HepG2 (cell line): ENCODE data around the gene FAM217B. TPM values are rescaled to one million over a fixed set of nuclear protein-coding genes. Genes with fewer than 3 reads are reported as not detected.
A peak's percentile ranks its signal among the peaks of the same experiment; 100 is the strongest.

Experiments used
- ATF7-NPFF ChIP-seq: sonication (generic); formaldehyde crosslinking; IDR thresholded peaks from 2 replicates; pipeline ENCODE4 v1.8.1; 2023; ENCODE audit warnings: mild to moderate bottlenecking, low read depth, missing genetic modification reagents, moderate library complexity
- GABPA ChIP-seq, 2 experiments: IDR thresholded peaks; 2 replicates each; pipeline ENCODE4 v1.6.1; 2011 to 2016; ENCODE audit warnings: low read depth in 2 of 2, low read length in 1 of 2, missing biosample characterization in 1 of 2, missing genetic modification characterization in 1 of 2
- HIVEP1 ChIP-seq: sonication (generic); formaldehyde crosslinking; IDR thresholded peaks from 2 replicates; pipeline ENCODE4 v1.4.0; 2020; ENCODE audit warnings: mild to moderate bottlenecking, missing genetic modification reagents
- KMT2A ChIP-seq: sonication (generic); formaldehyde crosslinking; IDR thresholded peaks from 2 replicates; pipeline ENCODE4 v1.4.0; 2020; ENCODE audit warnings: missing genetic modification reagents
- SP1 ChIP-seq, 2 experiments: fragments of 450-650 bp in 1 of 2; sonication (generic) in 1 of 2; formaldehyde crosslinking in 1 of 2; IDR thresholded peaks; 2 replicates each; pipeline versions ENCODE4 v1.4.0 to v1.6.1; 2016 to 2020; ENCODE audit warnings: missing genetic modification reagents in 1 of 2
- U2AF1 ChIP-seq: fragments of 200-400 bp; formaldehyde crosslinking; optimal IDR thresholded peaks from 2 replicates; pipeline ENCODE3; 2017; ENCODE audit warnings: mild to moderate bottlenecking, low read depth, low read length
- ZBTB3 ChIP-seq: sonication (generic); formaldehyde crosslinking; IDR thresholded peaks from 2 replicates; pipeline ENCODE4 v1.4.0; 2020; ENCODE audit warnings: low read depth, mild to moderate bottlenecking, moderate library complexity, missing genetic modification reagents, borderline replicate concordance
- ZNF350 ChIP-seq: sonication (generic); formaldehyde crosslinking; IDR thresholded peaks from 2 replicates; pipeline ENCODE4 v1.4.0; 2020; ENCODE audit warnings: mild to moderate bottlenecking, low read depth, missing genetic modification reagents, borderline replicate concordance
- ZNF577 ChIP-seq: sonication (generic); formaldehyde crosslinking; IDR thresholded peaks from 2 replicates; pipeline ENCODE4 v1.4.0; 2020; ENCODE audit warnings: mild to moderate bottlenecking, low read depth, missing genetic modification reagents, borderline replicate concordance
- ZNF629 ChIP-seq: sonication (generic); formaldehyde crosslinking; conservative IDR thresholded peaks from 2 replicates; pipeline ENCODE4 v1.5.0; 2020; ENCODE audit warnings: missing genetic modification reagents
- ZNF776 ChIP-seq: sonication (generic); formaldehyde crosslinking; IDR thresholded peaks from 2 replicates; pipeline ENCODE4 v1.4.0; 2020; ENCODE audit warnings: mild to moderate bottlenecking, missing genetic modification reagents
- polyA plus RNA-seq, 8 experiments: library from polyadenylated mRNA; depleted of rRNA in 3 of 8; stranded (reverse) in 7 of 8; unstranded in 1 of 8; fragments of >200 nt; fragmentation: Illumina TruSeq in 4 of 8; extraction: Trizol in 4 of 8; gene quantifications; 2 replicates each; pipeline versions ENCODE4 v1.2.1 to v1.2.3, GENCODE V29; 2011 to 2016; ENCODE audit warnings: low read depth in 4 of 8, missing spikeins in 1 of 8, mixed read lengths in 1 of 8; ENCODE audit not compliant: insufficient read depth in 1 of 8
- total RNA-seq, 5 experiments: library from RNA; depleted of rRNA; stranded (reverse); fragments of >200 nt; fragmentation: Illumina TruSeq; extraction: Trizol; gene quantifications; 2 replicates each; pipeline ENCODE4 v1.2.3, GENCODE V29; 2016; ENCODE audit warnings: low read depth in 1 of 5
- TF ChIP-seq, protein P1 (sequence below): sonication (generic); formaldehyde crosslinking; IDR thresholded peaks from 2 replicates; pipeline ENCODE4 v1.5.1; 2020; ENCODE audit warnings: missing genetic modification reagents, mild to moderate bottlenecking, borderline replicate concordance
- TF ChIP-seq, protein P2 (sequence below): sonication (generic); formaldehyde crosslinking; IDR thresholded peaks from 2 replicates; pipeline ENCODE4 v1.8.1; 2023; ENCODE audit warnings: mild to moderate bottlenecking, inconsistent platforms, moderate library complexity, missing genetic modification reagents, borderline replicate concordance
- TF ChIP-seq, protein P3 (sequence below): sonication (generic); formaldehyde crosslinking; conservative IDR thresholded peaks from 2 replicates; pipeline ENCODE4 v1.8.0; 2022; ENCODE audit warnings: missing genetic modification reagents
- TF ChIP-seq, protein P4 (sequence below): sonication (generic); formaldehyde crosslinking; IDR thresholded peaks from 2 replicates; pipeline ENCODE4 v1.9.0; 2021; ENCODE audit warnings: missing genetic modification reagents, mild to moderate bottlenecking, borderline replicate concordance
- TF ChIP-seq, protein P5 (sequence below): sonication (generic); formaldehyde crosslinking; IDR thresholded peaks from 2 replicates; pipeline ENCODE4 v1.4.0; 2020; ENCODE audit warnings: missing genetic modification reagents

FAM217B gene
- total and polyA plus RNA-seq, 2 of the 13 experiments (the other 11 are each of a cell fraction or from before 2014, with no cell fraction given), result 11.1 to 14.3 TPM

- TF ChIP-seq ZNF350 (CRISPR knock-in tag), result peak; percentile 94
- TF ChIP-seq, protein P1, sequence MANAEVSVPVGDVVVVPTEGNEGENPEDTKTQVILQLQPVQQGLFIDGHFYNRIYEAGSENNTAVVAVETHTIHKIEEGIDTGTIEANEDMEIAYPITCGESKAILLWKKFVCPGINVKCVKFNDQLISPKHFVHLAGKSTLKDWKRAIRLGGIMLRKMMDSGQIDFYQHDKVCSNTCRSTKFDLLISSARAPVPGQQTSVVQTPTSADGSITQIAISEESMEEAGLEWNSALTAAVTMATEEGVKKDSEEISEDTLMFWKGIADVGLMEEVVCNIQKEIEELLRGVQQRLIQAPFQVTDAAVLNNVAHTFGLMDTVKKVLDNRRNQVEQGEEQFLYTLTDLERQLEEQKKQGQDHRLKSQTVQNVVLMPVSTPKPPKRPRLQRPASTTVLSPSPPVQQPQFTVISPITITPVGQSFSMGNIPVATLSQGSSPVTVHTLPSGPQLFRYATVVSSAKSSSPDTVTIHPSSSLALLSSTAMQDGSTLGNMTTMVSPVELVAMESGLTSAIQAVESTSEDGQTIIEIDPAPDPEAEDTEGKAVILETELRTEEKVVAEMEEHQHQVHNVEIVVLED (CRISPR knock-in tag), result peak; percentile 84
- TF ChIP-seq KMT2A, result peak; percentile 92
- TF ChIP-seq, protein P2, sequence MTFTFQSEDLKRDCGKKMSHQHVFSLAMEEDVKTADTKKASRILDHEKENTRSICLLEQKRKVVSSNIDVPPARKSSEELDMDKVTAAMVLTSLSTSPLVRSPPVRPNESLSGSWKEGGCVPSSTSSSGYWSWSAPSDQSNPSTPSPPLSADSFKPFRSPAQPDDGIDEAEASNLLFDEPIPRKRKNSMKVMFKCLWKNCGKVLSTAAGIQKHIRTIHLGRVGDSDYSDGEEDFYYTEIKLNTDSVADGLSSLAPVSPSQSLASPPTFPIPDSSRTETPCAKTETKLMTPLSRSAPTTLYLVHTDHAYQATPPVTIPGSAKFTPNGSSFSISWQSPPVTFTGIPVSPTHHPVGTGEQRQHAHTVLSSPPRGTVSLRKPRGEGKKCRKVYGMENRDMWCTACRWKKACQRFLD (CRISPR knock-in tag), result peak; percentile 73
- no peak for TF ChIP-seq ZBTB3 (CRISPR knock-in tag)
- TF ChIP-seq, protein P3, sequence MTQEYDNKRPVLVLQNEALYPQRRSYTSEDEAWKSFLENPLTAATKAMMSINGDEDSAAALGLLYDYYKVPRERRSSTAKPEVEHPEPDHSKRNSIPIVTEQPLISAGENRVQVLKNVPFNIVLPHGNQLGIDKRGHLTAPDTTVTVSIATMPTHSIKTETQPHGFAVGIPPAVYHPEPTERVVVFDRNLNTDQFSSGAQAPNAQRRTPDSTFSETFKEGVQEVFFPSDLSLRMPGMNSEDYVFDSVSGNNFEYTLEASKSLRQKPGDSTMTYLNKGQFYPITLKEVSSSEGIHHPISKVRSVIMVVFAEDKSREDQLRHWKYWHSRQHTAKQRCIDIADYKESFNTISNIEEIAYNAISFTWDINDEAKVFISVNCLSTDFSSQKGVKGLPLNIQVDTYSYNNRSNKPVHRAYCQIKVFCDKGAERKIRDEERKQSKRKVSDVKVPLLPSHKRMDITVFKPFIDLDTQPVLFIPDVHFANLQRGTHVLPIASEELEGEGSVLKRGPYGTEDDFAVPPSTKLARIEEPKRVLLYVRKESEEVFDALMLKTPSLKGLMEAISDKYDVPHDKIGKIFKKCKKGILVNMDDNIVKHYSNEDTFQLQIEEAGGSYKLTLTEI, result no peak
- TF ChIP-seq ZNF629 (CRISPR knock-in tag), result no peak; the same call in none of the 2 replicates
- TF ChIP-seq, protein P4, sequence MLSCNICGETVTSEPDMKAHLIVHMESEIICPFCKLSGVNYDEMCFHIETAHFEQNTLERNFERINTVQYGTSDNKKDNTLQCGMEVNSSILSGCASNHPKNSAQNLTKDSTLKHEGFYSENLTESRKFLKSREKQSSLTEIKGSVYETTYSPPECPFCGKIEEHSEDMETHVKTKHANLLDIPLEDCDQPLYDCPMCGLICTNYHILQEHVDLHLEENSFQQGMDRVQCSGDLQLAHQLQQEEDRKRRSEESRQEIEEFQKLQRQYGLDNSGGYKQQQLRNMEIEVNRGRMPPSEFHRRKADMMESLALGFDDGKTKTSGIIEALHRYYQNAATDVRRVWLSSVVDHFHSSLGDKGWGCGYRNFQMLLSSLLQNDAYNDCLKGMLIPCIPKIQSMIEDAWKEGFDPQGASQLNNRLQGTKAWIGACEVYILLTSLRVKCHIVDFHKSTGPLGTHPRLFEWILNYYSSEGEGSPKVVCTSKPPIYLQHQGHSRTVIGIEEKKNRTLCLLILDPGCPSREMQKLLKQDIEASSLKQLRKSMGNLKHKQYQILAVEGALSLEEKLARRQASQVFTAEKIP (CRISPR knock-in tag), result 0 out of 2 replicates have a peak, but pooled peaks have one; percentile 28
- TF ChIP-seq ZNF577, result no peak
- no peak for TF ChIP-seq GABPA (IDR thresholded peaks at IDR 0.05; ENCODE audit: low read depth, low read length)
- peak; percentile 53 for TF ChIP-seq GABPA (CRISPR knock-in tag; IDR thresholded peaks at IDR 0.05; ENCODE audit: low read depth)
- peak; percentile 12 for TF ChIP-seq U2AF1
- TF ChIP-seq SP1 (IDR thresholded peaks at IDR 0.05), result no peak
- TF ChIP-seq SP1 (CRISPR knock-in tag; IDR thresholded peaks at IDR 0.05), result peak; percentile 42; the same call in 1 of the 2 replicates
- peak; percentile 74; the same call in 1 of the 2 replicates for TF ChIP-seq HIVEP1 (CRISPR knock-in tag)
- peak; percentile 43; the same call in 1 of the 2 replicates for TF ChIP-seq ZNF776 (CRISPR knock-in tag)
- TF ChIP-seq, protein P5, sequence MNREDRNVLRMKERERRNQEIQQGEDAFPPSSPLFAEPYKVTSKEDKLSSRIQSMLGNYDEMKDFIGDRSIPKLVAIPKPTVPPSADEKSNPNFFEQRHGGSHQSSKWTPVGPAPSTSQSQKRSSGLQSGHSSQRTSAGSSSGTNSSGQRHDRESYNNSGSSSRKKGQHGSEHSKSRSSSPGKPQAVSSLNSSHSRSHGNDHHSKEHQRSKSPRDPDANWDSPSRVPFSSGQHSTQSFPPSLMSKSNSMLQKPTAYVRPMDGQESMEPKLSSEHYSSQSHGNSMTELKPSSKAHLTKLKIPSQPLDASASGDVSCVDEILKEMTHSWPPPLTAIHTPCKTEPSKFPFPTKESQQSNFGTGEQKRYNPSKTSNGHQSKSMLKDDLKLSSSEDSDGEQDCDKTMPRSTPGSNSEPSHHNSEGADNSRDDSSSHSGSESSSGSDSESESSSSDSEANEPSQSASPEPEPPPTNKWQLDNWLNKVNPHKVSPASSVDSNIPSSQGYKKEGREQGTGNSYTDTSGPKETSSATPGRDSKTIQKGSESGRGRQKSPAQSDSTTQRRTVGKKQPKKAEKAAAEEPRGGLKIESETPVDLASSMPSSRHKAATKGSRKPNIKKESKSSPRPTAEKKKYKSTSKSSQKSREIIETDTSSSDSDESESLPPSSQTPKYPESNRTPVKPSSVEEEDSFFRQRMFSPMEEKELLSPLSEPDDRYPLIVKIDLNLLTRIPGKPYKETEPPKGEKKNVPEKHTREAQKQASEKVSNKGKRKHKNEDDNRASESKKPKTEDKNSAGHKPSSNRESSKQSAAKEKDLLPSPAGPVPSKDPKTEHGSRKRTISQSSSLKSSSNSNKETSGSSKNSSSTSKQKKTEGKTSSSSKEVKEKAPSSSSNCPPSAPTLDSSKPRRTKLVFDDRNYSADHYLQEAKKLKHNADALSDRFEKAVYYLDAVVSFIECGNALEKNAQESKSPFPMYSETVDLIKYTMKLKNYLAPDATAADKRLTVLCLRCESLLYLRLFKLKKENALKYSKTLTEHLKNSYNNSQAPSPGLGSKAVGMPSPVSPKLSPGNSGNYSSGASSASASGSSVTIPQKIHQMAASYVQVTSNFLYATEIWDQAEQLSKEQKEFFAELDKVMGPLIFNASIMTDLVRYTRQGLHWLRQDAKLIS (CRISPR knock-in tag), result peak; percentile 37; the same call in 1 of the 2 replicates
- TF ChIP-seq ATF7-NPFF, result peak; percentile 88
Observed at GRCh38 chr20:59940129-59940955, at the start of gene FAM217B, which contains the start of gene PPP1R3D (continued).
